Measurements from ENCODE around the gene LYZ.
"Not testable (repeated sequence)": the region's sequence is repeated elsewhere in the genome, so short reads cannot be mapped to it uniquely, and the experiment has no call there.

Gene LYZ

GRCh38 chr12:69348162-69348938, at the start of gene LYZ:
Gene LYZ (plus strand): TSS chr12:69348381. CDS start chr12:69348409, 28 bp downstream.
- no peak for DNase-seq

- DNase-seq: no peak
Observed at GRCh38 chr12:69298947-69299346, 49.2 kb upstream of the LYZ start.

GRCh38 chr12:69304284-69304683, 43.9 kb upstream of the LYZ start:
- DNase-seq: no peak

- DNase-seq: no peak
Observed at GRCh38 chr12:69309461-69309860, 38.7 kb upstream of the LYZ start.

- DNase-seq: no peak
Observed at GRCh38 chr12:69313209-69313608, 35.0 kb upstream of the LYZ start.

- not testable (repeated sequence) for DNase-seq
Observed at GRCh38 chr12:69316784-69317183, 31.4 kb upstream of the LYZ start.

GRCh38 chr12:69317233-69317632, 30.9 kb upstream of the LYZ start:
- not testable (repeated sequence) for DNase-seq

GRCh38 chr12:69318225-69318624, 30.0 kb upstream of the LYZ start:
- DNase-seq: no peak

- DNase-seq: no peak
Observed at GRCh38 chr12:69321351-69321750, 26.8 kb upstream of the LYZ start.

- DNase-seq: no peak
Observed at GRCh38 chr12:69324797-69325466, 23.2 kb upstream of the LYZ start.

GRCh38 chr12:69328426-69328825, 19.8 kb upstream of the LYZ start:
- DNase-seq: no peak

- DNase-seq: no peak
Observed at GRCh38 chr12:69329669-69330428, 18.3 kb upstream of the LYZ start.

GRCh38 chr12:69330475-69331473, 17.4 kb upstream of the LYZ start:
- DNase-seq: no peak

- no peak for DNase-seq
Observed at GRCh38 chr12:69331519-69331908, 16.7 kb upstream of the LYZ start.

- no peak for DNase-seq
Observed at GRCh38 chr12:69331909-69332684, 16.1 kb upstream of the LYZ start.

- no peak for DNase-seq
Observed at GRCh38 chr12:69332815-69333358, 15.3 kb upstream of the LYZ start.

GRCh38 chr12:69334158-69334557, 14.0 kb upstream of the LYZ start:
- DNase-seq: no peak

- no peak for DNase-seq
Observed at GRCh38 chr12:69337311-69338090, 10.7 kb upstream of the LYZ start.

GRCh38 chr12:69338120-69338859, 9.9 kb upstream of the LYZ start:
- DNase-seq: no peak

GRCh38 chr12:69338936-69339335, 9.2 kb upstream of the LYZ start:
- no peak for DNase-seq
